Activated naive CD8-positive, alpha-beta T cell treated with anti-CD3 and anti-CD28 coated beads for 36 hours (primary cell): ENCODE data around the gene TOX4. TPM values are rescaled to one million over a fixed set of nuclear protein-coding genes. Genes with fewer than 3 reads are reported as not detected.
"Not testable (repeated sequence)": the region's sequence is repeated elsewhere in the genome, so short reads cannot be mapped to it uniquely, and the experiment has no call there.

Experiments used
- DNase-seq: peaks from one replicate; pipeline ENCODE4 v3.0.0; 2021
- H3K27ac Mint-ChIP-seq: one replicate; pipeline ENCODE4 v1.8.0; 2022; ENCODE audit warnings: mild to moderate bottlenecking, moderate library complexity, mixed read lengths
- H3K27me3 Mint-ChIP-seq: one replicate; pipeline ENCODE4 v1.8.0; 2022; ENCODE audit warnings: mild to moderate bottlenecking, mixed read lengths
- H3K36me3 Mint-ChIP-seq: one replicate; pipeline ENCODE4 v1.8.0; 2021; ENCODE audit warnings: mild to moderate bottlenecking, mixed read lengths
- H3K4me1 Mint-ChIP-seq: one replicate; pipeline ENCODE4 v1.8.0; 2021; ENCODE audit warnings: mixed read lengths
- H3K4me3 Mint-ChIP-seq: one replicate; pipeline ENCODE4 v1.8.0; 2022; ENCODE audit warnings: mild to moderate bottlenecking, moderate library complexity, mixed read lengths
- H3K9me3 Mint-ChIP-seq: one replicate; pipeline ENCODE4 v1.8.0; 2022; ENCODE audit warnings: mixed read lengths
- total RNA-seq, 2 experiments: library from RNA; stranded (reverse); gene quantifications; one replicate each; pipeline ENCODE4 v1.2.3, GENCODE V29; 2021

The TOX4 gene
- total RNA-seq, 2 experiments from 2014 or later, result 76.5 to 78.0 TPM

- no peak for DNase-seq
- Mint-ChIP-seq H3K27ac (no peak overlapping the region), H3K9me3 (peaks cover 2% of the 10 kb centered on the region), H3K4me3 (no peak overlapping the region), H3K4me1 (peaks cover 6% of the 10 kb centered on the region), H3K27me3 (peaks cover 69% of the 10 kb centered on the region), H3K36me3 (no peaks in the 10 kb centered on the region)
Measured at GRCh38 chr14:21537090-21537424, 60.1 kb downstream of the TOX4 start.

GRCh38 chr14:21539189-21539940, 62.4 kb downstream of the TOX4 start:
- Mint-ChIP-seq H3K4me1 (peaks cover 6% of the 10 kb centered on the region), H3K9me3 (peaks cover 2% of the 10 kb centered on the region), H3K4me3 (no peak overlapping the region), H3K36me3 (no peaks in the 10 kb centered on the region), H3K27me3 (peaks cover 66% of the 10 kb centered on the region), H3K27ac (no peak overlapping the region)
- no peak for DNase-seq

- no peak for DNase-seq
- H3K36me3 Mint-ChIP-seq, result no peaks in the 10 kb centered on the region
- no peak overlapping the region for H3K27ac Mint-ChIP-seq
- H3K27me3 Mint-ChIP-seq, result peaks cover 44% of the 10 kb centered on the region
- peaks cover 4% of the 10 kb centered on the region for H3K4me1 Mint-ChIP-seq
- H3K4me3 Mint-ChIP-seq, result no peak overlapping the region
- no peaks in the 10 kb centered on the region for H3K9me3 Mint-ChIP-seq
Measured at GRCh38 chr14:21541413-21542074, 64.5 kb downstream of the TOX4 start.

GRCh38 chr14:21543521-21543960, 66.5 kb downstream of the TOX4 start:
- peaks cover 28% of the 10 kb centered on the region for H3K27me3 Mint-ChIP-seq
- no peak overlapping the region for H3K27ac Mint-ChIP-seq
- H3K4me3 Mint-ChIP-seq, result no peak overlapping the region
- H3K9me3 Mint-ChIP-seq, result no peaks in the 10 kb centered on the region
- no peak for DNase-seq
- H3K36me3 Mint-ChIP-seq, result no peaks in the 10 kb centered on the region
- H3K4me1 Mint-ChIP-seq, result no peaks in the 10 kb centered on the region

GRCh38 chr14:21543963-21544362, 67.0 kb downstream of the TOX4 start:
- H3K4me1 Mint-ChIP-seq, result no peaks in the 10 kb centered on the region
- no peaks in the 10 kb centered on the region for H3K36me3 Mint-ChIP-seq
- H3K4me3 Mint-ChIP-seq, result no peak overlapping the region
- H3K27ac Mint-ChIP-seq, result no peak overlapping the region
- no peaks in the 10 kb centered on the region for H3K9me3 Mint-ChIP-seq
- DNase-seq, result no peak
- peaks cover 24% of the 10 kb centered on the region for H3K27me3 Mint-ChIP-seq

GRCh38 chr14:21544588-21544987, 67.6 kb downstream of the TOX4 start:
- DNase-seq, H3K4me3 Mint-ChIP-seq, H3K9me3 Mint-ChIP-seq, H3K4me1 Mint-ChIP-seq, H3K27ac Mint-ChIP-seq, H3K36me3 Mint-ChIP-seq: not testable (repeated sequence)
- H3K27me3 Mint-ChIP-seq, result peaks cover 18% of the 10 kb centered on the region

Other genes starting within 250 kb of the TOX4 start
- gene HNRNPC, start 207.8 kb upstream of the TOX4 start, total RNA-seq, result 1,000 to 10,000 TPM; 1,256 to 1,302 TPM
- under 1 TPM; 0.08 to 0.22 TPM for gene RPGRIP1, start 197.1 kb upstream of the TOX4 start, total RNA-seq
- gene SUPT16H, start 93.2 kb upstream of the TOX4 start, total RNA-seq, result 100 to 1,000 TPM; 218 to 221 TPM
- 10 to 100 TPM; 78.5 to 86.2 TPM for gene CHD8, start 21.1 kb upstream of the TOX4 start, total RNA-seq
- gene RAB2B, start 236 bp upstream of the TOX4 start, total RNA-seq, result 10 to 100 TPM; 17.3 to 21.0 TPM
- gene METTL3, start 34.1 kb downstream of the TOX4 start, total RNA-seq, result 10 to 100 TPM; 52.2 to 54.2 TPM
- 1 to 10 TPM; 4.4 to 5.2 TPM for gene SALL2, start 49.2 kb downstream of the TOX4 start, total RNA-seq
- gene OR10G3, start 102.9 kb downstream of the TOX4 start, total RNA-seq, result not detected
- not detected for gene OR10G2, start 157.7 kb downstream of the TOX4 start, total RNA-seq
- gene OR4E2, start 176.6 kb downstream of the TOX4 start, total RNA-seq, result not detected
- gene OR4E1, start 196.6 kb downstream of the TOX4 start, total RNA-seq, result not detected